ENCODE results near the gene RHOF.

The RHOF gene

DNA sequence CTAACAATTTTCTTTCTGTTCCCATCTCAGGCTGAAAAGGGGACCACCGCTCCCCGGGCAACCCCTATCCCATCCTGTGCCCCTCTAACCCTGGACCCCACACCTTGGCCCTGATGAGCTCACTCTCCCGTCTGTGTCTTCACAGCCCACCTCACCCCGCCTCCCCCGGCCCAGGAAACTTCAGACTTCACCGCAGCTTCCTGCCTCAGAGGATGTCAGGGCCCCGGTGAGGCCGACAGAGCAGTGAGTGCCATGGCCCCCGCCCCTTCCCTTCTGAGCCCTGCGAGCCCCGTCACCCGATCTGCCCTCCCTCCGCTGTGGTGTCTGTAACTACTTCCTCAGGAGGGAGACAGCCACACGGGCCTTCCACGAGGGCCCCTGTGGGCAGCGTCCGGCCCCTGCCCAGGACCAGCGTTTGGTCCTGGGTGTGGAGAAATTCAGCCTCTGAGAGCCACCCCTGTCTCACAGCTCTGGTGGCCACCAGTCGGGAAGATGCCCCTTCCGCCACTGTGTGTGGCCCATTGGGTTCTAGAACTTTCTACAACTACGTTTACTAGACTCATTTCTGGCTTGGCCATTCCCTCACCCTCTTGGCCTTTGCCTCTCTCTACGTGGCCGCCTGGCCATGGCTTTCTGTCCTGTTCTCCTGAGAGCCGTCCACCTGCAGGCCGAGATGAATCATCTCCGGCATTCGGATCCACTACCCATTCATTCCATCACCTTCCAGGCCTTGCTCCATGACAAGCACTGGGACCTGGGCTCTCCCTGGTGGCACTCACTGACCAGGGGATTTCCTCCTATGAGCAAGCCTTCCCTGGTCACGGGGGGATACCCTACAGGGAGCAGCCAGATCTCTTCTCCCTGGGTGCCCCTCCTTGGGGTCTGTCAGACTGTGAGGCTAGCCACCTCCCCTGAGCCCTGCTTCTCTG lies 3.4 kb downstream of the RHOF start:
- TF ChIP-seq, protein P1, sequence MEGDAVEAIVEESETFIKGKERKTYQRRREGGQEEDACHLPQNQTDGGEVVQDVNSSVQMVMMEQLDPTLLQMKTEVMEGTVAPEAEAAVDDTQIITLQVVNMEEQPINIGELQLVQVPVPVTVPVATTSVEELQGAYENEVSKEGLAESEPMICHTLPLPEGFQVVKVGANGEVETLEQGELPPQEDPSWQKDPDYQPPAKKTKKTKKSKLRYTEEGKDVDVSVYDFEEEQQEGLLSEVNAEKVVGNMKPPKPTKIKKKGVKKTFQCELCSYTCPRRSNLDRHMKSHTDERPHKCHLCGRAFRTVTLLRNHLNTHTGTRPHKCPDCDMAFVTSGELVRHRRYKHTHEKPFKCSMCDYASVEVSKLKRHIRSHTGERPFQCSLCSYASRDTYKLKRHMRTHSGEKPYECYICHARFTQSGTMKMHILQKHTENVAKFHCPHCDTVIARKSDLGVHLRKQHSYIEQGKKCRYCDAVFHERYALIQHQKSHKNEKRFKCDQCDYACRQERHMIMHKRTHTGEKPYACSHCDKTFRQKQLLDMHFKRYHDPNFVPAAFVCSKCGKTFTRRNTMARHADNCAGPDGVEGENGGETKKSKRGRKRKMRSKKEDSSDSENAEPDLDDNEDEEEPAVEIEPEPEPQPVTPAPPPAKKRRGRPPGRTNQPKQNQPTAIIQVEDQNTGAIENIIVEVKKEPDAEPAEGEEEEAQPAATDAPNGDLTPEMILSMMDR (IDR thresholded peaks at IDR 0.05; ENCODE audit: low read depth, low read length): no peak
- no peak for DNase-seq (ENCODE audit: low read depth in 2 of 2)
- no peak overlapping the region for H3K4me3 ChIP-seq (replicated peaks in 1 of 2; ENCODE audit: low read depth in 2 of 2, low read length in 2 of 2)

DNA sequence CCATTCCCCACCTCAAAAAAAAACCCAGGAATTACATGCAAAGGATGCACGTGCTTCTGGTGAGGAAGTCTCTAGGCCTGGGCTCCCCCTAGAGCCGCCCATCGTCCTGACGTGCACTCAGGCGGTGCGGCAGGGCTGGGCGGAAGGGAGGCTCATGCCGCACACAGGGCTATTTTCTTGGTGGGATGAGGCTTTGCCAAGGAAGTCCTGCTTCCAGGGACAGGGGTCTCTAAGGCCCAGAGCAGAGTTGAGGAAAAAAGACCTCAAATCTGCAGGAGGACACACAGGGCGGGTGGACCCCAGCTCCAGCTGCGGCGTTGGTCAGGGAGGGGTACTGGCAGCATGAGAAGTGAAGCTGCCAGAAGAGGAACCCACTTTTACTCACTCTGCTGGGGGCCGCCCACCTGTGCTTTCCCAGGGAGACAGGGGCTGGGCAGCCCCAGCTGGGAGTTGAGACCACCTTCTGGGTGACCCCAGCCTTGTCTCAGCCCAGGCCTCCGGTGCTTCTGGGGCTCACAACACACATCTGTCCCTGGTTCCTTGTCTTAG lies 4.2 kb downstream of the RHOF start:
- no peak overlapping the region for H3K4me3 ChIP-seq (replicated peaks in 1 of 2; ENCODE audit: low read depth in 2 of 2, low read length in 2 of 2)
- no peak for DNase-seq (ENCODE audit: low read depth in 2 of 2)
- TF ChIP-seq, protein P1 (IDR thresholded peaks at IDR 0.05; ENCODE audit: low read depth, low read length): no peak

DNA sequence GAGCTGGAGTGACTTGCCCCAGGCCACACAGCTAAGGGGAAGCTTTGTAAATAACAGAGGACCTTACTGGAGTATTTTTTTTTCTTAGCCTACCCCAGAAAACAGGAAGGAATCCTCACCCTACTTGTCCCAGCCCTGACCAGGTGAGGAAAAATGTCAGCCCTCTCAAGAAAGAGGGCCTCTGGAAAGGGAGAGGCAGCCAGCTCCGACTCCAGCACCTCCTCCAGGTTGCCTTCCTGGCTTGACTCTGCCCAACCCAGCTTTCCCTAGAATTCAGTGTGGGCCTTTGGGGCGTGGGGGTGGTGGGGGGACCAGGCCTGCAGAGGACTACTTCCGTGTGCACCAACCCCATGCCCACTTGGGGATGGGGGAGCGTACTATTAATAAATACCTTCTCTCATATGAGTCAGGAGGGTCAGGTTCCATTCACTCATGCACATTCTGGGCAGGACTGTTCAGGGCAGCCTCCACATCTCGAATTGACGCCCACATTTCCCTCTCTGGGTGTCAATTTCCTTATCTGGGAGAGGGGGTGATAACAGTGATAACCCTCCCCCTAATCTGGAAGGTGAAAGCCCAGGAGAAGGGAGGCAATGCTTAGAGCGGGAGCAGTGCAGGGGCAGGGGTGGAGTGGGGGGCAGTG lies 5.2 kb downstream of the RHOF start:
- TF ChIP-seq, protein P1 (IDR thresholded peaks at IDR 0.05; ENCODE audit: low read depth, low read length): no peak
- no peak for DNase-seq (ENCODE audit: low read depth in 2 of 2)
- H3K4me3 ChIP-seq (replicated peaks in 1 of 2; ENCODE audit: low read depth in 2 of 2, low read length in 2 of 2): no peak overlapping the region

DNA sequence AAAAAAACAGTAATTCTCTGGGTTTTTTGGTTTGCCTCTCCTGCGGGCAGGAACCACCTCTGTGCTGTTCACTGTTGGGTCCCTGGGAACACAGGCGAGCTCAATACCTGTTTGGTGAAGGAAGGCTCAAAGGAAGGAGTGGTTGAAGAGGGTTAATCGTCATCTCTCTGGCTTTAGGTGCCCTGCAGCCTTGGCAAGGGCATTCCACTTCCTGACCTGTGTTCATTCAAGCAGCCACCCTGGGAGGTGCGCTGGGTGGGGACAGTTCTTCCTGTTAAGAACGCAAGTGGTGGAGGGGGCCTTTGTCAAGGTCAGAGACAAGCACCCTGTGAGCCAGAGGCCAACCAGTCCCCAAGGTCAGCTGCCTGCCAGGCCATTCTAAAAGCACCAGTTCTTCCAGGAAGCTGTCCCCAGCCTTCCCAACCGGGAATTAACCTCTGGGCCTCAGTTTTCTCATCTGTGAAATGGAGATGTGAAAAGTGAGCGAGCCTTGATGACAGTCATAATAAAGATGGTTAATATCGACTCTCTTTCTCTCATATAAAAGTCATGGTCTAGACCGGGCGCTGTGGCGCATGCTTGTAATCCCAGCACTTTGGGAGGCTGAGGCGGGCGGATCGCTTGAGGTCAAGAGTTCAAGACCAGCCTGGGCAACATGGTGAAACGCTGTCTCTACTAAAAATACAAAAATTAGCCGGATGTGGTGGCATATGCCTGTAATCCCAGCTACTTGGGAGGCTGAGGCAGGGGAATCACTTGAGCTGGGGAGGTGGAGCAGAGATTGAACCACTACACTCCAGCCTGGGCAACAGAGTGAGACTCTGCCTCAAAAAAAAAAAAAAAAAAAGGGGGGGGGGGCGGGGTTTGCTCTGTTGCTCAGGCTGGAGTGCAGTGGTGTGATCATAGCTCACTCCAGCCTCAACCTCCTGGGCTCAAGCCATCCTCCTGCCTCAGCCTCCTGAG lies 6.1 kb downstream of the RHOF start:
- TF ChIP-seq, protein P1 (IDR thresholded peaks at IDR 0.05; ENCODE audit: low read depth, low read length): no peak
- no peak for DNase-seq (ENCODE audit: low read depth in 2 of 2)
- H3K4me3 ChIP-seq (replicated peaks in 1 of 2; ENCODE audit: low read depth in 2 of 2, low read length in 2 of 2): no peak overlapping the region

DNA sequence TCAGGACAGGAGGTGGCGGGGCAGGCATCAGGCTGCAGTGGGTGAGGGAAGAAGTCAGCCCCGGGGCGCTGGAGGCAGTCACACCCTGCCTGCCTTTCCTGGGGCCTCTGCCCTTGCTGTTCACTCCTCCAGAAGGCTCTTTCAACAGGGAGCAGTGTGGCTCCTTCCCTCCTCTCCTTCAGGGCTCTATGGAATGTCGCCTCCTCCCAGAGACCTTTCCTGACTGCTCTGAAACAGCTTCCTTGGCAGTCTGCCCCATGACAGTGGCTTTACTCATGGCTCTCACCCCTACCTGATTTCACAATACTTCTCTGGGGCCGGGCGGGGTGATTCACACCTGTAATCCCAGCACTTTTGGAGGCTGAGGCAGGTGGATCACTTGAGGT lies 7.1 kb downstream of the RHOF start:
- no peak overlapping the region for H3K4me3 ChIP-seq (replicated peaks in 1 of 2; ENCODE audit: low read depth in 2 of 2, low read length in 2 of 2)
- peak; percentile 79 to 95 for DNase-seq (ENCODE audit: low read depth in 2 of 2)
- TF ChIP-seq, protein P1 (IDR thresholded peaks at IDR 0.05; ENCODE audit: low read depth, low read length): no peak

DNA sequence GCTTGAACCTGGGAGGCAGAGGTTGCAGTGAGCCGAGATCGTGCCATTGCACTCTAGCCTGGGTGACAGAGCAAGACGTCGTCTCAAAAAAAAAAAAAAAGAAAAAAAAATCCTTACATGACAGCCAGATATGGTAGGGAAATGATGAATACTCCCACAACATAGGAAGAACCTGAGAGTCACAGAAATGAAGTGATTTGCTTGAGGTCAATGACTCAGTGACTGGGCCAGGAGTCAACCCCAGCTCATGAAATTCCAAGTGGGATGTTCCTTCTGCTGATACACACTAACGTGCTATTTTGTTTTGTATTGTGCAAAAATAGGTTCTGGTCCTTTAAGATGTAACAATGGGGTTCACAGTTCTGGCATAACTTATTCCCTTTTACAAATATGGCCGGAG lies 9.0 kb downstream of the RHOF start:
- TF ChIP-seq, protein P1 (IDR thresholded peaks at IDR 0.05; ENCODE audit: low read depth, low read length): no peak

More for the DNA sequence above, 9.0 kb downstream of the RHOF start:
- DNase-seq (ENCODE audit: low read depth in 2 of 2): peak; percentile 81 to 91
- no peak overlapping the region for H3K4me3 ChIP-seq (replicated peaks in 1 of 2; ENCODE audit: low read depth in 2 of 2, low read length in 2 of 2)
